PC-9 (cell line): ENCODE data around the gene RETREG1.

ENCODE experiments used
- CTCF ChIP-seq: fragments of 200-600 bp; sonication (generic); conservative IDR thresholded peaks from 2 replicates; pipeline ENCODE4 v1.6.1; 2017; ENCODE audit warnings: mixed run types, antibody characterized with exemption, mild to moderate bottlenecking, moderate library complexity
- EZH2 ChIP-seq: fragments of 200-600 bp; sonication (generic); IDR thresholded peaks from 2 replicates; pipeline ENCODE4 v1.8.0; 2017; ENCODE audit warnings: antibody characterized with exemption, low read depth

- TF ChIP-seq EZH2 (no peak), CTCF (no peak)
Measured at GRCh38 chr5:16515532-16515931, 101.3 kb downstream of the RETREG1 start.
